DND-41 (cell line): ENCODE results near the gene MMP28.

Experiments used
- ATAC-seq: fragments of 200-7000 bp; cut with Tn5 transposase; 3 replicates; pipeline ENCODE4 v1.9.1; 2021; ENCODE audit warnings: low read depth; ENCODE audit not compliant: insufficient read depth
- DNase-seq: peaks from one replicate; pipeline ENCODE4 v3.0.0-alpha.2; 2020
- H2AFZ ChIP-seq: 2 replicates; pipeline ENCODE4 v1.6.0; 2012; ENCODE audit warnings: low read depth, low read length
- H3K27ac ChIP-seq: 2 replicates; pipeline ENCODE4 v1.5.1; 2012; ENCODE audit warnings: low read length, inconsistent platforms
- H3K27me3 ChIP-seq: fragments of 200-600 bp; sonication (generic); 2 replicates; pipeline ENCODE4 v1.6.0; 2012; ENCODE audit warnings: low read length, mild to moderate bottlenecking, inconsistent platforms; ENCODE audit not compliant: insufficient read depth, poor library complexity
- H3K36me3 ChIP-seq: 2 replicates; pipeline ENCODE4 v1.5.1; 2012; ENCODE audit warnings: low read length, inconsistent platforms; ENCODE audit not compliant: insufficient read depth
- H3K4me1 ChIP-seq: 2 replicates; pipeline ENCODE4 v1.5.1; 2012; ENCODE audit warnings: mild to moderate bottlenecking, low read length; ENCODE audit not compliant: insufficient read depth
- H3K4me2 ChIP-seq: 2 replicates; pipeline ENCODE4 v1.6.0; 2012; ENCODE audit warnings: mild to moderate bottlenecking, moderate library complexity, low read length, inconsistent platforms; ENCODE audit not compliant: insufficient read depth
- H3K4me3 ChIP-seq, 2 experiments: fragments of 200-600 bp in 1 of 2; shearing (Covaris generic) in 1 of 2; 2 replicates each; pipeline ENCODE4 v1.5.1; 2012 to 2016; ENCODE audit warnings: inconsistent platforms in 2 of 2, low read length in 2 of 2, mild to moderate bottlenecking in 2 of 2, low read depth in 1 of 2, moderate library complexity in 1 of 2
- H3K79me2 ChIP-seq: 2 replicates; pipeline ENCODE4 v1.6.0; 2012; ENCODE audit warnings: low read length, inconsistent platforms; ENCODE audit not compliant: insufficient read depth
- H3K9ac ChIP-seq: 2 replicates; pipeline ENCODE4 v1.6.0; 2012; ENCODE audit warnings: low read depth, mild to moderate bottlenecking, inconsistent platforms, low read length, moderate library complexity
- H3K9me3 ChIP-seq: 2 replicates; pipeline ENCODE4 v1.5.1; 2012; ENCODE audit warnings: low read length, moderate library complexity, mild to moderate bottlenecking, inconsistent platforms; ENCODE audit not compliant: insufficient read depth, severe bottlenecking
- H4K20me1 ChIP-seq: 2 replicates; pipeline ENCODE4 v1.6.0; 2012; ENCODE audit warnings: low read length; ENCODE audit not compliant: insufficient read depth
- EZH2 ChIP-seq: IDR thresholded peaks from 3 replicates; pipeline ENCODE4 v1.6.1; 2012; ENCODE audit warnings: borderline replicate concordance, low read depth, mild to moderate bottlenecking, moderate library complexity, low read length, inconsistent platforms; ENCODE audit not compliant: severe bottlenecking
- TF ChIP-seq, protein P1 (sequence below): IDR thresholded peaks from 2 replicates; pipeline ENCODE4 v1.5.1; 2012; ENCODE audit warnings: borderline replicate concordance, low read length, moderate library complexity, mild to moderate bottlenecking; ENCODE audit not compliant: poor library complexity, severe bottlenecking; ENCODE audit errors: extremely low read depth

The MMP28 gene

GRCh38 chr17:35842239-35842638, 46.8 kb upstream of the MMP28 start:
- Histone ChIP-seq H3K4me2 (no peak overlapping the region), H3K9me3 (no peaks in the 10 kb centered on the region), H3K9ac (no peak overlapping the region), H3K27ac (no peak overlapping the region), H2AFZ (no peak overlapping the region), H3K27me3 (no peaks in the 10 kb centered on the region), H3K4me3 (no peak overlapping the region), H3K4me1 (no peaks in the 10 kb centered on the region), H4K20me1 (peaks cover 18% of the 10 kb centered on the region), H3K36me3 (peaks cover 96% of the 10 kb centered on the region), H3K79me2 (peaks cover 4% of the 10 kb centered on the region; the same call in 1 of the 2 replicates)
- DNase-seq (no peak), ATAC-seq (no peak)
- TF ChIP-seq EZH2: no peak
- TF ChIP-seq, protein P1, sequence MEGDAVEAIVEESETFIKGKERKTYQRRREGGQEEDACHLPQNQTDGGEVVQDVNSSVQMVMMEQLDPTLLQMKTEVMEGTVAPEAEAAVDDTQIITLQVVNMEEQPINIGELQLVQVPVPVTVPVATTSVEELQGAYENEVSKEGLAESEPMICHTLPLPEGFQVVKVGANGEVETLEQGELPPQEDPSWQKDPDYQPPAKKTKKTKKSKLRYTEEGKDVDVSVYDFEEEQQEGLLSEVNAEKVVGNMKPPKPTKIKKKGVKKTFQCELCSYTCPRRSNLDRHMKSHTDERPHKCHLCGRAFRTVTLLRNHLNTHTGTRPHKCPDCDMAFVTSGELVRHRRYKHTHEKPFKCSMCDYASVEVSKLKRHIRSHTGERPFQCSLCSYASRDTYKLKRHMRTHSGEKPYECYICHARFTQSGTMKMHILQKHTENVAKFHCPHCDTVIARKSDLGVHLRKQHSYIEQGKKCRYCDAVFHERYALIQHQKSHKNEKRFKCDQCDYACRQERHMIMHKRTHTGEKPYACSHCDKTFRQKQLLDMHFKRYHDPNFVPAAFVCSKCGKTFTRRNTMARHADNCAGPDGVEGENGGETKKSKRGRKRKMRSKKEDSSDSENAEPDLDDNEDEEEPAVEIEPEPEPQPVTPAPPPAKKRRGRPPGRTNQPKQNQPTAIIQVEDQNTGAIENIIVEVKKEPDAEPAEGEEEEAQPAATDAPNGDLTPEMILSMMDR: no peak

- H2AFZ ChIP-seq: no peak overlapping the region
- no peaks in the 10 kb centered on the region for H3K9me3 ChIP-seq
- H3K9ac ChIP-seq: no peak overlapping the region
- H3K4me1 ChIP-seq: no peaks in the 10 kb centered on the region
- no peak overlapping the region for H3K27ac ChIP-seq
- DNase-seq: no peak
- peaks cover 18% of the 10 kb centered on the region for H4K20me1 ChIP-seq
- TF ChIP-seq EZH2: no peak
- TF ChIP-seq, protein P1: no peak
- H3K4me2 ChIP-seq: no peak overlapping the region
- H3K27me3 ChIP-seq: no peaks in the 10 kb centered on the region
- peaks cover 4% of the 10 kb centered on the region; the same call in 1 of the 2 replicates for H3K79me2 ChIP-seq
- peaks cover 96% of the 10 kb centered on the region for H3K36me3 ChIP-seq
- ATAC-seq: no peak
- H3K4me3 ChIP-seq: no peak overlapping the region
Measured at GRCh38 chr17:35841505-35841904, 46.1 kb upstream of the MMP28 start.

DNA sequence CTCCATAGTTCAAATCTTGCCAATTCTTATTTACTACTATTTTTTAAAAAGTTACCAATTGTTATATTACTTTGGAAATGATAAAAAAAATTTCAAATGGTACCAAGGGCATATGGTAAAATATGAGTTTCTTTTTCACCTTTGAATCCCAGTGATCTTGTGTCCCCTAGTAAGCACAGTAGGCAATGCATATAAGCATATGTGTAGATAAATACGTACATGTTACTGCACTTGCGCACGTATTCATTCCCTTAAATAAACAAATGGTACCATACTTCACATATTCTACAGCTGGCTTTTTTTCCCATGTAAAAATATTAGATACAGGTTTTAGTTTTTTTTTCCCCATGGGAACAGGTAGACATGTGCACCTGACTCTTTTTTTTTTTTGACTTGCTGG, 45.7 kb upstream of the MMP28 start:
- Histone ChIP-seq H2AFZ (no peak overlapping the region), H4K20me1 (peaks cover 18% of the 10 kb centered on the region), H3K27ac (no peak overlapping the region), H3K36me3 (peaks cover 96% of the 10 kb centered on the region), H3K9ac (no peak overlapping the region), H3K4me2 (no peak overlapping the region), H3K4me1 (no peaks in the 10 kb centered on the region), H3K4me3 (no peak overlapping the region), H3K9me3 (no peaks in the 10 kb centered on the region), H3K27me3 (no peaks in the 10 kb centered on the region), H3K79me2 (peaks cover 4% of the 10 kb centered on the region; the same call in 1 of the 2 replicates)
- no peak for DNase-seq
- ATAC-seq: no peak
- TF ChIP-seq EZH2: no peak
- TF ChIP-seq, protein P1: no peak

GRCh38 chr17:35825206-35825605, 29.8 kb upstream of the MMP28 start:
- Histone ChIP-seq H3K4me2 (no peak overlapping the region), H3K36me3 (peaks cover 92% of the 10 kb centered on the region), H2AFZ (no peak overlapping the region), H4K20me1 (peaks cover 20% of the 10 kb centered on the region; the same call in 1 of the 2 replicates), H3K27me3 (no peaks in the 10 kb centered on the region), H3K4me3 (no peak overlapping the region), H3K79me2 (peaks cover 67% of the 10 kb centered on the region), H3K4me1 (no peaks in the 10 kb centered on the region), H3K9me3 (no peaks in the 10 kb centered on the region), H3K27ac (no peak overlapping the region), H3K9ac (no peak overlapping the region)
- no peak for TF ChIP-seq EZH2
- TF ChIP-seq, protein P1: no peak
- ATAC-seq: no peak
- DNase-seq: no peak
